ENCODE data around the gene PLPP4.

GRCh38 chr10:120553911-120554310, 96.9 kb downstream of the PLPP4 start:
- TF ChIP-seq EZH2phosphoT487 (IDR thresholded peaks at IDR 0.05; ENCODE audit: insufficient read depth, low read depth) = no peak
- TF ChIP-seq EZH2 (IDR thresholded peaks at IDR 0.05; ENCODE audit: insufficient read depth, poor library complexity, severe bottlenecking) = no peak

All from GM23248 (cell line).